GM13977 (cell line): ENCODE results near the gene VLDLR.

Experiments used
- DNase-seq: peaks from one replicate; pipeline ENCODE4 v3.0.0; 2012; ENCODE audit warnings: low spot score
- in situ Hi-C: fragments of 300-500 bp; cut with MboI; formaldehyde crosslinking; loops from one replicate; pipeline ENCODE4 v1.12.0; 2022; ENCODE audit warnings: low sequenced_read_pairs, low pct_unique_long_range_greater_than_20kb, mixed read lengths, inconsistent platforms; ENCODE audit not compliant: unreplicated experiment
- TF ChIP-seq, protein P1 (sequence below): IDR thresholded peaks from 2 replicates; pipeline ENCODE4 v1.5.1; 2012; ENCODE audit warnings: mild to moderate bottlenecking, control low read depth; ENCODE audit not compliant: insufficient read depth; ENCODE audit errors: extremely low read depth, missing control alignments

Gene VLDLR

DNA sequence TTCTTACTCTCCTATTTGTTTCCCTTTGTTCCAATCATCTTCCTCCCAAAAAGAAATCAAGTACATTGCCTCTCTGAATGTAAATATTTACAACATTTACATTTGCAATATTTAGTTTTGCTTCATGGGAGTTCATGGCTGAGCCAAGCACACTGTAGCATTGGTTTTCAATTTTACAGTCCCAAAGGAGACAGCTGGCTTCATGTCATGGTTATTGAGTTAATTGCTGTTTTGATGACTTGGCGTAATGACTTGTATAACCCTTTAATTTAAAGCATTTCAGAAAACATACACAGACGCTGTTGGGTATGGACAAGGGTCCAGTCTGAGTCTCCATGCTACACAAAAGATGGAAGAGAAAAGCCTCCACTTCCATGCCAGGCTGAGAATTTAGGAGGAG lies 25.6 kb upstream of the VLDLR start:
- TF ChIP-seq, protein P1, sequence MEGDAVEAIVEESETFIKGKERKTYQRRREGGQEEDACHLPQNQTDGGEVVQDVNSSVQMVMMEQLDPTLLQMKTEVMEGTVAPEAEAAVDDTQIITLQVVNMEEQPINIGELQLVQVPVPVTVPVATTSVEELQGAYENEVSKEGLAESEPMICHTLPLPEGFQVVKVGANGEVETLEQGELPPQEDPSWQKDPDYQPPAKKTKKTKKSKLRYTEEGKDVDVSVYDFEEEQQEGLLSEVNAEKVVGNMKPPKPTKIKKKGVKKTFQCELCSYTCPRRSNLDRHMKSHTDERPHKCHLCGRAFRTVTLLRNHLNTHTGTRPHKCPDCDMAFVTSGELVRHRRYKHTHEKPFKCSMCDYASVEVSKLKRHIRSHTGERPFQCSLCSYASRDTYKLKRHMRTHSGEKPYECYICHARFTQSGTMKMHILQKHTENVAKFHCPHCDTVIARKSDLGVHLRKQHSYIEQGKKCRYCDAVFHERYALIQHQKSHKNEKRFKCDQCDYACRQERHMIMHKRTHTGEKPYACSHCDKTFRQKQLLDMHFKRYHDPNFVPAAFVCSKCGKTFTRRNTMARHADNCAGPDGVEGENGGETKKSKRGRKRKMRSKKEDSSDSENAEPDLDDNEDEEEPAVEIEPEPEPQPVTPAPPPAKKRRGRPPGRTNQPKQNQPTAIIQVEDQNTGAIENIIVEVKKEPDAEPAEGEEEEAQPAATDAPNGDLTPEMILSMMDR: no peak
- in situ Hi-C loops: no loop called here
- DNase-seq: no peak

- TF ChIP-seq, protein P1: no peak
- DNase-seq: no peak
- in situ Hi-C loops: no loop called here
These were observed 24.1 kb upstream of the VLDLR start for GRCh38 chr9:2597483-2597882.

DNA sequence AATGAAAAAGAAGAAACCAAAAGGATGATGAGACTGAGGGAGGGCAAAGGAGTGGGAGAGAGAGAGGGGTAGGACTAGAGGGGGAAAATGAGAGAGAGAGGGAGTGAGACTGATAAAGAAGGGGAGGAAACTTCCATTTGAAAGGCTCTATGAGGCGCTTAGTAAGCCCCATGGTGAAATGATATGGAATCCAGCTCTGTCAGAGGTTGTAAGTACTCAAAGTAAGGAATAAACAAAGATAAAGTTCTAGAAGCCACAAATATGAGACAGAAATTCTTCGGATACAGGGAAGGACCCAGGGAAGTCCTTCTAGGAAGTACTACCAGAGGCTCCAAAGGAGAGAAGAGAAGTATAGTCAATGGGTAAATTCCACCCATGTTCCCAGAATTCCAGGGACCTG lies 21.7 kb upstream of the VLDLR start:
- no peak for DNase-seq
- in situ Hi-C loops: no loop called here
- TF ChIP-seq, protein P1: no peak

GRCh38 chr9:2600307-2600706 lies 21.3 kb upstream of the VLDLR start:
- in situ Hi-C loops: no loop called here
- TF ChIP-seq, protein P1: no peak
- no peak for DNase-seq

DNA sequence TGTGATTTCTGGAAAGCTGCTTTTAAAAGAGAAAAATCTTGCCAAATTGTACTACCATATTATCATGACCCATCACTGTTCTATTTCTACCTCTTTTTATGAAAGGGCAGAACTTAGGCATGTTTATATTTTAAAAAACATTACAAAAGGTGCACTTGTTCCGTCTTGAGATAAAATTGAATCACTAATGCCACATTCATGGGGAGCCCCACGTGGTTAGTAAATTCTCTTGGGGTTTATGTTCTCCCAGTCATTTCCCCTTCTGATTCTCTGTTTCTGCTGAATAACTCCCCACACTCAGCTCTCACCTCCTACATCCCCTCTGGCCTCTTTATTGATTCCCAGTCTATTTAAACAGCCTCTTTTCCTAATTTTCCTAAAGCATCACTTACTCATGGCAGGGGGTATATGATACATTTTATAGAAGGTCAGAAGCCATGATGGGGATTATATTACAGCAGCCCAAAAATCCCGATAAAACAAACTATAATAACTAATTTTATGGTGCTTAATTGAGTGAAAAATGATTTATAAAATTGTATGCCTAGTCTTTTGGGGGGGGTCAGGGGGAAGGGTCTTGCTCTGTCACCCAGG lies 19.7 kb upstream of the VLDLR start:
- in situ Hi-C loops: no loop called here
- DNase-seq: no peak
- TF ChIP-seq, protein P1: no peak

- peak; percentile 30 for DNase-seq
- in situ Hi-C loops: no loop called here
These were observed 18.9 kb upstream of the VLDLR start for GRCh38 chr9:2602704-2603116.

More at GRCh38 chr9:2602704-2603116, 18.9 kb upstream of the VLDLR start:
- TF ChIP-seq, protein P1: no peak
